A549 treated with dexamethasone at 1 μM for 4 hours (cell line): ENCODE measurements around the gene NPHS1. TPM values are rescaled to one million over a fixed set of nuclear protein-coding genes. Genes with fewer than 3 reads are reported as not detected.

Source experiments
- total RNA-seq: library from RNA; stranded (reverse); fragments of 200-300 nt; extraction: Qiagen RNA extraction; gene quantifications from 5 replicates; pipeline ENCODE4 v1.2.3, GENCODE V29; 2022

NPHS1 gene, protein sequence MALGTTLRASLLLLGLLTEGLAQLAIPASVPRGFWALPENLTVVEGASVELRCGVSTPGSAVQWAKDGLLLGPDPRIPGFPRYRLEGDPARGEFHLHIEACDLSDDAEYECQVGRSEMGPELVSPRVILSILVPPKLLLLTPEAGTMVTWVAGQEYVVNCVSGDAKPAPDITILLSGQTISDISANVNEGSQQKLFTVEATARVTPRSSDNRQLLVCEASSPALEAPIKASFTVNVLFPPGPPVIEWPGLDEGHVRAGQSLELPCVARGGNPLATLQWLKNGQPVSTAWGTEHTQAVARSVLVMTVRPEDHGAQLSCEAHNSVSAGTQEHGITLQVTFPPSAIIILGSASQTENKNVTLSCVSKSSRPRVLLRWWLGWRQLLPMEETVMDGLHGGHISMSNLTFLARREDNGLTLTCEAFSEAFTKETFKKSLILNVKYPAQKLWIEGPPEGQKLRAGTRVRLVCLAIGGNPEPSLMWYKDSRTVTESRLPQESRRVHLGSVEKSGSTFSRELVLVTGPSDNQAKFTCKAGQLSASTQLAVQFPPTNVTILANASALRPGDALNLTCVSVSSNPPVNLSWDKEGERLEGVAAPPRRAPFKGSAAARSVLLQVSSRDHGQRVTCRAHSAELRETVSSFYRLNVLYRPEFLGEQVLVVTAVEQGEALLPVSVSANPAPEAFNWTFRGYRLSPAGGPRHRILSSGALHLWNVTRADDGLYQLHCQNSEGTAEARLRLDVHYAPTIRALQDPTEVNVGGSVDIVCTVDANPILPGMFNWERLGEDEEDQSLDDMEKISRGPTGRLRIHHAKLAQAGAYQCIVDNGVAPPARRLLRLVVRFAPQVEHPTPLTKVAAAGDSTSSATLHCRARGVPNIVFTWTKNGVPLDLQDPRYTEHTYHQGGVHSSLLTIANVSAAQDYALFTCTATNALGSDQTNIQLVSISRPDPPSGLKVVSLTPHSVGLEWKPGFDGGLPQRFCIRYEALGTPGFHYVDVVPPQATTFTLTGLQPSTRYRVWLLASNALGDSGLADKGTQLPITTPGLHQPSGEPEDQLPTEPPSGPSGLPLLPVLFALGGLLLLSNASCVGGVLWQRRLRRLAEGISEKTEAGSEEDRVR (N-terminal part only)
- total RNA-seq = 0.38 to 0.70 TPM (median 0.45 TPM) in 5 replicates

GRCh38 chr19:35852029-35852780, at the start of gene NPHS1:
Gene NPHS1 (minus strand): TSS chr19:35852504. CDS start chr19:35851837, 667 bp downstream.

GRCh38 chr19:35868172-35868822, 16.0 kb upstream of the NPHS1 start, which contains the start of gene APLP1:
Gene APLP1 (plus strand): TSS chr19:35868574. CDS start chr19:35868637, 63 bp downstream.

DNA sequence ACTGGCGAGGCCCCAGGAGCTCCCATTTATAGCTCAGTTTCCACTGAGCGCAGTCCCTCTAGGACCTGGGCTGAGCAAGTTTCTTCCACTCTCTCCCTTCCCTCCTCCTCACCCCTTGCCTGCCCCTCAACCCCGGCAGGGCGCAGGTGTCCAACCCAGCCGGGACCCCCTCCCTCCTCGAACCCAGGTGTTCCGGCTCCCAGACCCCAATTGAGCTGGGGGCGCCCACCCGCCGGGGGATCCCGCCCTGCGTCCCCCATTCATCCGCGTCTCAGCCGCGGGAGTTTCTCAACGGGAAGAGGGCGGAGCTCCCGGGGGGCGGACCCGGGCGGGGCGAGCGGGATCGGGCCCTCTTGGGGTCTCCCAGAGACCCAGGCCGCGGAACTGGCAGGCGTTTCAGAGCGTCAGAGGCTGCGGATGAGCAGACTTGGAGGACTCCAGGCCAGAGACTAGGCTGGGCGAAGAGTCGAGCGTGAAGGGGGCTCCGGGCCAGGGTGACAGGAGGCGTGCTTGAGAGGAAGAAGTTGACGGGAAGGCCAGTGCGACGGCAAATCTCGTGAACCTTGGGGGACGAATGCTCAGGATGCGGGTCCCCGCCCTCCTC, 4.3 kb upstream of the NPHS1 start, which contains the start of gene KIRREL2:
Gene KIRREL2, plus strand, starts transcription at position 366 of the 604 bp plus-strand sequence. Its CDS starts 209 bp downstream, at position 575.

DNA sequence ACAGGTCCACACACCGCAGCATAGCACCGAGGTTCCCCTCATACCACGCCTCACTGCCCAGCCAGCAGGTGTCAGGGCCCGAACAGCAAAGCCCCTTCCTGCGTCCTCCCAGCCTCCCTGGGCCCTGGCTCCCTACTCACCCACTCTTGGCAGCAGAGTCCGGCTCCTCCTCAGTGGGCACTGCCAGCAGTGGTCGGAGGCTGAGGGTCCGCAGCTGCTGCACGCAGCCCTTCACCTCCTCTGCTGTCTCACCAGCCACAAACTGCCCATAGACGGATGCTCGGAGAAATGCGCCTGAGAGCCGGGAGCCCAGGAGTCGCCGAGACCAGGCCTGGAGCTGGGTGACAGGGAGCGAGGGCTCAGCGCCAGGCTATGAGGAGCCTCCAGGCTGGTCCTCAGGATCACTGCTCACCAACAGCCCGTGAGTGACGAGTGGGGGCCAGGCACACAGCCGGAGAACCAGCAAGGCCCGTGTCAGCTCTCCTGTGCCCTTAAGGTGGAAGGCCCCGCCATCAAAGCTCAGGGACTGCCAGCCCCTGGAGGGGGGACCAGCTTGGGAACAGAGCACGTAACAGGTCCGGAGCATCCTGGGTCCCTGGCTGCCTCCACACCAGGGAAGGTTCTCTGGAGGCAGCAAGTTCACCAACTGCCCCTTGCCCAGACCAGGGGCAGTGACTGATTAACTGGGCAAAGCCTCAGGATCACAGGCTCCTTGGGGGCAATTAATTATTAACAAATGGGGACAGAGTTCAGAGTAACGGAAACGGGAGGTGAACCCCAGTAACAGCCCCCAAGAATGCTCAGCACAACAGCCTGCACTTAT, 39.9 kb downstream of the NPHS1 start, which contains the start of gene PRODH2:
Gene PRODH2, minus strand, starts transcription at position 626 of the 823 bp plus-strand sequence. Its CDS starts 40 bp downstream, at position 586.

Other genes starting within 250 kb of the NPHS1 start
- gene HAUS5, start 239.8 kb downstream of the NPHS1 start, total RNA-seq = 10.6 to 18.6 TPM (median 15.8 TPM) in 5 replicates
- 142 to 206 TPM (median 203 TPM) in 5 replicates for gene RBM42, start 223.5 kb downstream of the NPHS1 start, total RNA-seq
- 1.3 to 3.2 TPM (median 2.8 TPM) in 5 replicates for gene ETV2, start 210.8 kb downstream of the NPHS1 start, total RNA-seq
- gene COX6B1, start 204.2 kb downstream of the NPHS1 start, total RNA-seq = 1,250 to 1,794 TPM (median 1,275 TPM) in 5 replicates
- gene UPK1A, start 186.0 kb downstream of the NPHS1 start, total RNA-seq = 0.47 to 1.2 TPM (median 0.97 TPM) in 5 replicates
- not detected in 5 replicates for gene ZBTB32, start 147.9 kb downstream of the NPHS1 start, total RNA-seq
- gene KMT2B, start 134.5 kb downstream of the NPHS1 start, total RNA-seq = 35.9 to 63.5 TPM (median 60.7 TPM) in 5 replicates
- 9.6 to 14.5 TPM (median 11.2 TPM) in 5 replicates for gene IGFLR1, start 110.1 kb downstream of the NPHS1 start, total RNA-seq
- 23.2 to 30.8 TPM (median 26.5 TPM) in 5 replicates for gene U2AF1L4, start 107.1 kb downstream of the NPHS1 start, total RNA-seq
- gene PSENEN, start 106.9 kb downstream of the NPHS1 start, total RNA-seq = 255 to 313 TPM (median 263 TPM) in 5 replicates
- gene LIN37, start 103.9 kb downstream of the NPHS1 start, total RNA-seq = 19.1 to 28.1 TPM (median 22.8 TPM) in 5 replicates
- gene HSPB6, start 95.5 kb downstream of the NPHS1 start, total RNA-seq = 0.24 to 0.39 TPM (median 0.34 TPM) in 4 of 5 replicates, not detected in the other
- gene PROSER3, start 94.3 kb downstream of the NPHS1 start, total RNA-seq = 20.3 to 35.5 TPM (median 32.5 TPM) in 5 replicates
- 3.0 to 10.3 TPM (median 6.4 TPM) in 5 replicates for gene ARHGAP33, start 76.9 kb downstream of the NPHS1 start, total RNA-seq
- 0.12 to 0.46 TPM (median 0.16 TPM) in 5 replicates for gene PRODH2, start 39.7 kb downstream of the NPHS1 start, total RNA-seq
- 0.37 to 0.65 TPM (median 0.52 TPM) in 5 replicates for gene KIRREL2, start 4.4 kb upstream of the NPHS1 start, total RNA-seq
- 71.0 to 103 TPM (median 96.5 TPM) in 5 replicates for gene APLP1, start 16.1 kb upstream of the NPHS1 start, total RNA-seq
- gene NFKBID, start 48.0 kb upstream of the NPHS1 start, total RNA-seq = 3.5 to 6.3 TPM (median 5.9 TPM) in 5 replicates
- 0.15 to 0.47 TPM (median 0.32 TPM) in 4 of 5 replicates, not detected in the other for gene HCST, start 50.0 kb upstream of the NPHS1 start, total RNA-seq
- gene TYROBP, start 55.8 kb upstream of the NPHS1 start, total RNA-seq = not detected in 5 replicates
- 13.2 to 27.6 TPM (median 23.1 TPM) in 5 replicates for gene LRFN3, start 83.9 kb upstream of the NPHS1 start, total RNA-seq
- gene SDHAF1, start 142.7 kb upstream of the NPHS1 start, total RNA-seq = 32.4 to 43.7 TPM (median 41.9 TPM) in 5 replicates
- 0.15 to 0.36 TPM (median 0.28 TPM) in 5 replicates for gene SYNE4, start 156.3 kb upstream of the NPHS1 start, total RNA-seq
- gene ALKBH6, start 161.7 kb upstream of the NPHS1 start, total RNA-seq = 20.0 to 26.5 TPM (median 22.8 TPM) in 5 replicates
- 0.67 to 0.99 TPM (median 0.74 TPM) in 5 replicates for gene CLIP3, start 180.4 kb upstream of the NPHS1 start, total RNA-seq
- 4.4 to 7.7 TPM (median 7.2 TPM) in 5 replicates for gene THAP8, start 201.8 kb upstream of the NPHS1 start, total RNA-seq
- gene WDR62, start 202.4 kb upstream of the NPHS1 start, total RNA-seq = 15.4 to 27.5 TPM (median 26.2 TPM) in 5 replicates